ENCODE data around the gene CALCOCO1.

DNA sequence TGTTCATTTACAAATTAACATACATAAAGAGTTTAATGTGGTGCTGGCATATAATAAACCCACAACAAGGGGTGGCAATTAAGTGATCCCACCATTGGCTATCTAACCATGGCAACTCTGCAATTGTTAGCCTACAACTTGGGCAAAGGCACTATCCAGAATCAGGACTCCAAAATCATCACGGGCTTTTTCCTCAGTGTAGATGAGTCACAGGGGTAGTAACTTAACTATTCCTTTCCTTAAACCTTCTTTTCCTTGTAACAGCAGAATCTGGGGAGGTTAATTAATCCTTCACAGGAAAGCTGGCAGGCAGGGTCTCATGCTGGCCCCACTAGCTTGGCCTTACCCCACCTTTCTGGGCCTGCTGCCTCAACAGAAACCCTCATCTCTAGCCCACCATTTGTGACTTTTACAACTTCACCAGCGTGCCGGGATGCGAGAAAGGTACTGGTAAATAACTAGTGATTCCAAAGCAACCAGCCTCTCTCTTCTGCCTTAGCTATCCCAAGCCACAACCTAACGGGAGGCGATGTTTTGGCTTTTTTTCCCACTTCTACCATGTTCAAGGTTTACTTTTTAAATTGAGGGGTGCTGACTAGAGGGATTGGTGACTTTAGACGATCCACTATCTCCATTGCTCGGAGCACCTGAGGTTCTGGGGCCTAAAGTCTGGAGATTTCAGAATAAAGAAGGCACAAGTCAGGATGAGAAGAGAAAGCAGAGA lies 52.1 kb downstream of the CALCOCO1 start:
- TF ChIP-seq, protein P1, sequence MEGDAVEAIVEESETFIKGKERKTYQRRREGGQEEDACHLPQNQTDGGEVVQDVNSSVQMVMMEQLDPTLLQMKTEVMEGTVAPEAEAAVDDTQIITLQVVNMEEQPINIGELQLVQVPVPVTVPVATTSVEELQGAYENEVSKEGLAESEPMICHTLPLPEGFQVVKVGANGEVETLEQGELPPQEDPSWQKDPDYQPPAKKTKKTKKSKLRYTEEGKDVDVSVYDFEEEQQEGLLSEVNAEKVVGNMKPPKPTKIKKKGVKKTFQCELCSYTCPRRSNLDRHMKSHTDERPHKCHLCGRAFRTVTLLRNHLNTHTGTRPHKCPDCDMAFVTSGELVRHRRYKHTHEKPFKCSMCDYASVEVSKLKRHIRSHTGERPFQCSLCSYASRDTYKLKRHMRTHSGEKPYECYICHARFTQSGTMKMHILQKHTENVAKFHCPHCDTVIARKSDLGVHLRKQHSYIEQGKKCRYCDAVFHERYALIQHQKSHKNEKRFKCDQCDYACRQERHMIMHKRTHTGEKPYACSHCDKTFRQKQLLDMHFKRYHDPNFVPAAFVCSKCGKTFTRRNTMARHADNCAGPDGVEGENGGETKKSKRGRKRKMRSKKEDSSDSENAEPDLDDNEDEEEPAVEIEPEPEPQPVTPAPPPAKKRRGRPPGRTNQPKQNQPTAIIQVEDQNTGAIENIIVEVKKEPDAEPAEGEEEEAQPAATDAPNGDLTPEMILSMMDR (IDR thresholded peaks at IDR 0.05; ENCODE audit: low read depth, low read length, poor library complexity, severe bottlenecking) = no peak
- TF ChIP-seq EZH2phosphoT487 (IDR thresholded peaks at IDR 0.05; ENCODE audit: borderline replicate concordance, low read length) = no peak
